GM12878 (cell line): ENCODE measurements around the gene GGA2. TPM values are rescaled to one million over a fixed set of nuclear protein-coding genes. Genes with fewer than 3 reads are reported as not detected.

Experiments
- CEBPZ ChIP-seq: fragments of 150-350 bp; IDR thresholded peaks from 2 replicates; pipeline ENCODE4 v1.6.1; 2016; ENCODE audit warnings: low read depth, low read length
- CTCF ChIP-seq, 3 experiments: IDR thresholded peaks in 2 of 3; conservative IDR thresholded peaks in 1 of 3; 2 replicates each; pipeline ENCODE4 v1.5.1; 2011; ENCODE audit warnings: low read depth in 3 of 3, low read length in 3 of 3, mild to moderate bottlenecking in 3 of 3, control low read depth in 2 of 3, moderate library complexity in 2 of 3, inconsistent platforms in 1 of 3, mixed read lengths in 1 of 3; ENCODE audit not compliant: control insufficient read depth in 2 of 3, insufficient read depth in 1 of 3; ENCODE audit errors: extremely low read depth in 1 of 3
- E2F8 ChIP-seq: fragments of 450-650 bp; IDR thresholded peaks from 2 replicates; pipeline ENCODE4 v1.6.1; 2018; ENCODE audit warnings: mild to moderate bottlenecking, low read depth, moderate library complexity; ENCODE audit not compliant: partially characterized antibody
- KLF5 ChIP-seq: fragments of 450-650 bp; IDR thresholded peaks from 2 replicates; pipeline ENCODE4 v1.6.1; 2014; ENCODE audit warnings: mild to moderate bottlenecking; ENCODE audit not compliant: partially characterized antibody
- RAD21 ChIP-seq: IDR thresholded peaks from 2 replicates; pipeline ENCODE4 v1.6.1; 2011; ENCODE audit warnings: mild to moderate bottlenecking, low read depth, low read length, moderate library complexity; ENCODE audit not compliant: insufficient read depth
- polyA plus RNA-seq, 11 experiments: library from polyadenylated mRNA; depleted of rRNA in 4 of 11; unstranded in 6 of 11; stranded (reverse) in 5 of 11; fragments of >200 nt; fragmentation: Nextera tagmentation in 4 of 11; fragmentation: Illumina TruSeq in 1 of 11; extraction: Ambion mirVana in 4 of 11; extraction: Trizol in 1 of 11; gene quantifications; 1 replicate in 1 of 11; 2 replicates in 10 of 11; pipeline versions ENCODE4 v1.2.1 to v1.2.3, GENCODE V29; 2011 to 2016; ENCODE audit warnings: inconsistent platforms in 2 of 11, missing spikeins in 2 of 11, low read depth in 1 of 11
- total RNA-seq, 4 experiments: library from RNA; depleted of rRNA in 3 of 4; stranded (reverse); fragments of >200 nt in 3 of 4; fragmentation: Illumina TruSeq in 1 of 4; extraction: Trizol in 1 of 4; gene quantifications; 2 replicates each; pipeline versions ENCODE4 v1.2.1 to v1.2.3, GENCODE V29; 2013 to 2021

The GGA2 gene
- total and polyA plus RNA-seq, 10 of the 15 experiments (the other 5 are each of a cell fraction or from before 2014, with no cell fraction given): 14.1 to 153 (median 86.6) TPM

- TF ChIP-seq RAD21 (no peak), CEBPZ (no peak), E2F8 (no peak), CTCF (IDR thresholded peaks at IDR 0.05 in 2 of 3, conservative IDR thresholded peaks at IDR 0.05 in 1 of 3; ENCODE audit: control insufficient read depth in 2 of 3, extremely low read depth in 1 of 3, insufficient read depth in 1 of 3, low read depth in 3 of 3, low read length in 3 of 3) (no peak), KLF5 (no peak)
Observed at GRCh38 chr16:23552161-23552560, 41.9 kb upstream of the GGA2 start (continued).
